Astrocyte of the cerebellum (primary cell): Measurements from ENCODE around the gene ALOXE3.

Source experiments
- DNase-seq: peaks from one replicate; pipeline ENCODE4 v3.0.0-alpha.2; 2011; ENCODE audit warnings: low read depth
- H3K4me3 ChIP-seq: 2 replicates; pipeline ENCODE4 v1.5.1; 2011; ENCODE audit warnings: mild to moderate bottlenecking, low read depth, low read length, moderate library complexity
- CTCF ChIP-seq: IDR thresholded peaks from 2 replicates; pipeline ENCODE4 v1.5.1; 2012; ENCODE audit warnings: low read length, low read depth, moderate library complexity, mild to moderate bottlenecking; ENCODE audit errors: missing control alignments
- in situ Hi-C: cut with HindIII; loops from 2 replicates; pipeline ENCODE4 v1.10.0; 2017; ENCODE audit warnings: low sequenced_read_pairs

Gene ALOXE3

DNA sequence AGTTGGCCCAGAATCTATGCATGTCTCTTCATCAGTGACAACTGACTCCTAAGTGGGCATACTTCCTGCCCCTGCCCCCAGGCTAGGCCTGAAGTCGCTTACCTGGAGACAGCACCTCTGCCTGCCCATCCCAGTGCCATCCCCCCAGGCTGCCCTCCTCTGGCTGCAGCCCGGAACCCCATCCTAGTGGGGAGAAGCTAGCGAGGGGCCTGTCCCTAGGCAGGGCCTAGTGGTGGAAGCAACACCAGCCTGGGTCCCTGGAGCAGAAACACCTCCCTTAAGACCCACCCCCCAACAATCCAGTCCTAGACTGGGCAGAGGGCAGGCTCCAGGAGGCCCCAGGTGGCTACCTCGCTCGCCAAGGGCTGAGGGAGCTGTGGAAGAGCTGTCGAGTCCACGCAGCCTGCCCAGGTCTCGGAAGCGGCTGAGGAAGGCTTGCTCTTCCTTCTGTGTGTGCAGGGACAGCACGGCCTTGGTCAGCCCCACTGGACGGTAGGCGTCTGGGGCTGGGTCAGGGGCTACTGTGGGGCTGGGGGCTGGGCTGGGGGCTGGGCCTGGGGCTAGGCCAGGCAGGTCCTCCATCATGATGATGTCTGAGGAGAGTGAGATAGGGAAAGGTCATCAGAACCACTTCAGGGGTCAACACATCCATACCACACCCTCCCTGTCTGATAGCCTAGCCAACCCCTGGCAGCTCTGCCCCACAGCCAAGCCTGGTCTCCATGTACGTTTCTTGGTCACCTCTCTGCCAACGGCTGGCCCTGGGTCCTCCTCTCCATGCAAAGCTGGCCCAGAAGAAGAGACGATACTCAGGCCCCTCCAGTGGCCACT is 26.3 kb upstream of the ALOXE3 start:
- DNase-seq = no peak
- in situ Hi-C loops = no loop called here
- no peak for TF ChIP-seq CTCF
- no peak overlapping the region for H3K4me3 ChIP-seq

- no peak overlapping the region for H3K4me3 ChIP-seq
- in situ Hi-C loops = no loop called here
These were observed 25.5 kb upstream of the ALOXE3 start for GRCh38 chr17:8143581-8144400.

DNA sequence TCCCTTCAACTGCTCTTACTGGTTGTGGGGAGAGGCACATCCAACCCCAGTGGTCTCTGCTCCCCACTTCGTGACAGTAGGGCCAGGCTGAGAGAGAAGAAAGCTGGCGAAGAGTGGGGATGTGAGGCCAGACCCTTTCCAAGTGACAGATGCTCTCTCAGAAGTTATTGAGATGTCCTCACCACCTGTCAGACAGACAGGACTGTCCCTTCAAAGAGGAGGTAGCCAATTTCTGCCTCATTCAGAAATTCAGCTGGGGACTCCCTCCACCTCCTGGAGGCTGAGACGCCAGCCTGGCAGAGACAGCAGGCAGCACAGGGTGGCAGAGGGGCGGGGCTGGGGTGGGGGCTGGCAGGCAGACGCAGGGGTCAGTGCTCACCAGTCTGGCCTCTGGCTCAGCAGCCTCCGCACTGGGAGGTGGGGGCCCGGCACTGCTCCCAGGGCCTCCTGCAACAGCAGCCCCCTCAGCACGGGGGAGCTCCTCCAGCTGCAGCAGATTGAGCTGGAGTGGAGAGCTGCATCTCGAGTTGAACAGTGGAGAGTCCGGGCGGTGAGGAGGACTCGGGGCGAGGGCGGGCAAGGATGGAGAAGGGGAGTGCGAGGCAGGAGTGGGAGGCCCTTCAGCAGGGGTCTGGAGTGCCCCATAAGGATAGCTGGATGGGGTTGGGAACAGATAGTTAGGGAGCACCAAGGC is 24.7 kb upstream of the ALOXE3 start:
- in situ Hi-C loops = no loop called here
- TF ChIP-seq CTCF = no peak
- H3K4me3 ChIP-seq = no peak overlapping the region
- DNase-seq = no peak

More at GRCh38 chr17:8143581-8144400, 25.5 kb upstream of the ALOXE3 start:
- DNase-seq = no peak
- TF ChIP-seq CTCF = no peak

GRCh38 chr17:8142158-8142886 is 24.0 kb upstream of the ALOXE3 start:
- no peak for TF ChIP-seq CTCF
- in situ Hi-C loops = no loop called here
- no peak for DNase-seq
- no peak overlapping the region for H3K4me3 ChIP-seq

DNA sequence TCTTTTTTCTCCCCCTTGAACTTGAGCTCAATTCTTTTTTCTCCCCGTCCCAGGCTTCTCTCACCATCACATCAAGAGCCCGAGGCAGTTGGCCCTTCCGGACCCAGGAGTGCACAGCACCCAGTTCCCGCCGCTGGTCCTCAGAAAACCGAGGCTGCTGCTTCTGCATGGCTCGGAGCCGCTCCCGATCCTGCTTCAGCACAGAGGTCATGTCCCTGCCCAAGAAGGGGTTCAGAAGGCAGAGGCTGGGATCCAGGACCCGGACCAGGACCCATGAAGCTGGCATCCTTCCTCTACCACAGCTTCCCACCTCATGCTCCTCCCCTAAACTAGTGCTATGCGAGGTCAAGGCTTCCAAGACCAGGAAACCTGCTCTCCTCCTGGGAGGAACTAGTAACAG is 23.4 kb upstream of the ALOXE3 start:
- in situ Hi-C loops = no loop called here
- H3K4me3 ChIP-seq = no peak overlapping the region
- DNase-seq = no peak
- no peak for TF ChIP-seq CTCF

DNA sequence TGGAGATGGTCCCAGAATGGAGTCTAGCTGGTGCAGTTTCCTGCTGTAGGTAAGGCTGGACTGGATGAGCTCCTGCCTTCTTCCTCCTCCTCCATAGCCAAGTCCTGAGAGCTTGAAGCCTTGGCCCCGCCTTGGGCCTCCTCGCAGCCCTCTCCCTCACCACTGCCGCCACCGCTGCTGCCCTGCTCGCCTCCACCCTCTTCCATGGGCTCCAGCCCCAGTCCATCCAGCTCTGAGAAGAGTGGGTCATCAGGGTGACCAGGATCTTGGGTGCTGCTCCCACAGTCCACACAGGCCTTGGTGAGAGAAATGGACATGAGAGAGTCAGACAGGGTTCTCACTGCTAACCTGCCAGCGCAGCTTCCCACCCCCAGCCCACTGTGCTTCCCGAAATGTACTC is 22.7 kb upstream of the ALOXE3 start:
- no peak for DNase-seq
- no peak for TF ChIP-seq CTCF
- in situ Hi-C loops = no loop called here
- H3K4me3 ChIP-seq = no peak overlapping the region
